ENCODE measurements around the gene PVALEF.
A peak's percentile ranks its signal among the peaks of the same experiment; 100 is the strongest.

Gene PVALEF

DNA sequence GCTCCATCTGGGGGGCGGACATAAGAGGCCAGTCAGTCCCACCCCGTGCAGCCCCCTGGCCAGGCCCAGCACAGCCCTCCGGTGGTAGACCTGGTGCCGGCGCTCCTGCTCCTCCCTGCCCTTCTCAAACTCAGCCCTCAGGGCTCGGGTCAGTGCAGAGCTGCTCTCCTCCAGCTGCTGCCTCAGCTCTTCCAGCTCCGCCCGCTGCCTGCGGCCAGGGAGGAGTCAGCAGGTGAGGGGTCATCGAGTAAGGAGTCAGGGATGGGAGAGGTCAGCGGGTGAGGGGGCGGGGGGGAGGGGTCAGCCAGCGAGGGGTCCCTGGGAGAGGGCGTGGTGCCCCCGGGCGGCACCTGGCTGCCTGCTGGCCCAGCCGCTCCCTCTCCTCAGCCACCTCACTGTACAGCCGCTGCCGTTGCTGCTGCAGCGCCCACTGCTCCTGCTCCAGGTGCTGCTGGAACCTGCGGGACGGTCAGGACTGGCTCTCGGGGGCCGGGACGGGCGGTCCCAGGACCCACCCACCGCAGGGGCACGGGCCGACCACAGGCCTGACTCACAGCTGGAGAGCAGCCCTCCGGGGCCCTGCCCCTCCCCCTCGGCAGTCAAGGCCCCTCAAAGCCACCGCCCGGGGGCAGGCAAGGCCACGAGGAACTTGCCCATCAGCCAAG is 27.2 kb downstream of the PVALEF start:
- no peak for DNase-seq (ENCODE audit: low read depth)
- no peak overlapping the region for H3K4me3 ChIP-seq (ENCODE audit: low read depth, low read length)

DNA sequence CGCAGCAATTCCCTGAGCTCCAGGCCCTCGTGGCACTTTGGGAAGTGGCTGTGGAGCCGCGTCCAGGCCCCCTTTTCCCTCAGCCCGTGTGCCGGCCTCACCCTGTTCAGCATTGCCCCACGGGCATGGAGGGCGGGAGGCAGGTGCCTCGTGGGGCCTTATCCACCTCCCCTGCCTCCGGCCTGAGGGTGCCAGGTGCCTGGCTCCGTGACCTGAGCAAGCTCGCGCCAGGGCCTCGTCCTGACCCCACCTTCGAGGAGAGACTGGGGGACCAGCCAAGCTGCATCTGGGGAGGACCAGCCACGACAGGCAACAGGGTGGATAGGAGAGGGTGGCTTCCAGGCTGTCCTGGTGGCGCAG is 27.7 kb downstream of the PVALEF start:
- no peak overlapping the region for H3K4me3 ChIP-seq (ENCODE audit: low read depth, low read length)
- DNase-seq (ENCODE audit: low read depth) = no peak

DNA sequence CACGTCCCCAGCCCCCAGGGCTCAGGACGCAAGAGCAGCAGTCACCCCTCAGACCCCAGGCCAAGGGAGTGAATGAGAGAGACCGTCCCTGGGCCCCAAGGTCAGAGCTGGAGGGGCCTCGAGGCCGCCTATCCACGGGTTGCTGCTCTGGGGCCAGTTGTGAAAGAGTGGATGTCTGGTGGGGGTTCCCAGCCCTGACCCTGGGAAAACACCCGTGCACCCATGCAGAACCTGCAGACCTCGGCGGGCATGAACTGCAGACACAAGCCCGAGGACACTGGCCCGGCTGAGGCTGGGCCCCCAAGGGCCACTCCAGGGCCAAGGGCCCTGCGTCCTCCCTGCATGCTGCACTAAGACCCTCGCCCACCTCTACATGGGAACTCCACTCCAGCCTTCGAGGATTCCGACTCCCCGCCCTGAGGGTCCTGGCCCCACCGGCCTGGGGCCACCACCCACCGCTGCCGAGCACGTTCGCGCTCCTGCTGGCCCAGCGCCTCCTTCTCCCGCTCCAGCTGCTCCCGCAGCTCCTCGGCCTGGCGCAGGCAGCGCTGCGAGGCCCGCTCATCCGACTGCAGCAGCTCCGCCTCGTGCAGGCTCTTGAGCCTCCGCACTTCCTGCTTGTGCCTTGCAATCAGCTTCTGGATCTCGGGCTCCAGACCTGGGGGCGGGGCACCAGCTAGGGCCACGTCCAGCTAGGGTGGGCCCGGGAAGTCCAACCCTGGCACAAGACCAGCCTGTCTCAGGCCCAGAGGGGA is 28.3 kb downstream of the PVALEF start:
- H3K4me3 ChIP-seq (ENCODE audit: low read depth, low read length) = no peak overlapping the region
- DNase-seq (ENCODE audit: low read depth) = no peak

DNA sequence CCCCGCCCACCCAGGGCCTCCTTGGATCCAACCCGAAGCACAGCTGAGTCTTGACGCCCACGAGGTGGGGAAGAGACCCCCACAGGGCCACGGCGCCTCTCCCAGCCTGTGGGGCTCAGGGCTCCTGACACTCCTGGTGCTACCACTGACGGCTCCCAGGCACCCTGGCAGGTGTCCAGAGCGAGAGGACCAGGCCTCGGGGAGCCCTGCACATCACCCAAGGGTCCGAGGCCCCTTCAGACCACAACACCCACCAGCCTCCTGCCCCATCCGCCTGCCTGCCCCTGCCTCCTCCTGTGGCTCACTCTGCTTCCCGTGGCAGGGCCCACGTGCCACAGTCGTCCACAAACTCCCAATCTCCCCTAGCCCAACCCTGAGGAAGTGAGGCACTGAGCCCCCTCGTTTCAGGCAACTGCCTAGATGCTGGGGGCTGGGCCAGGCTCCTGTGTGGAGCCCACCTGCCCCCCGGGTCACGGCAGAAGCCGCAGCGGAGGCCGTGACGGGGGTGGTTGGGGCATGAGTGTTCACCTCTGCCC is 29.0 kb downstream of the PVALEF start:
- no peak overlapping the region for H3K4me3 ChIP-seq (ENCODE audit: low read depth, low read length)
- no peak for DNase-seq (ENCODE audit: low read depth)

DNA sequence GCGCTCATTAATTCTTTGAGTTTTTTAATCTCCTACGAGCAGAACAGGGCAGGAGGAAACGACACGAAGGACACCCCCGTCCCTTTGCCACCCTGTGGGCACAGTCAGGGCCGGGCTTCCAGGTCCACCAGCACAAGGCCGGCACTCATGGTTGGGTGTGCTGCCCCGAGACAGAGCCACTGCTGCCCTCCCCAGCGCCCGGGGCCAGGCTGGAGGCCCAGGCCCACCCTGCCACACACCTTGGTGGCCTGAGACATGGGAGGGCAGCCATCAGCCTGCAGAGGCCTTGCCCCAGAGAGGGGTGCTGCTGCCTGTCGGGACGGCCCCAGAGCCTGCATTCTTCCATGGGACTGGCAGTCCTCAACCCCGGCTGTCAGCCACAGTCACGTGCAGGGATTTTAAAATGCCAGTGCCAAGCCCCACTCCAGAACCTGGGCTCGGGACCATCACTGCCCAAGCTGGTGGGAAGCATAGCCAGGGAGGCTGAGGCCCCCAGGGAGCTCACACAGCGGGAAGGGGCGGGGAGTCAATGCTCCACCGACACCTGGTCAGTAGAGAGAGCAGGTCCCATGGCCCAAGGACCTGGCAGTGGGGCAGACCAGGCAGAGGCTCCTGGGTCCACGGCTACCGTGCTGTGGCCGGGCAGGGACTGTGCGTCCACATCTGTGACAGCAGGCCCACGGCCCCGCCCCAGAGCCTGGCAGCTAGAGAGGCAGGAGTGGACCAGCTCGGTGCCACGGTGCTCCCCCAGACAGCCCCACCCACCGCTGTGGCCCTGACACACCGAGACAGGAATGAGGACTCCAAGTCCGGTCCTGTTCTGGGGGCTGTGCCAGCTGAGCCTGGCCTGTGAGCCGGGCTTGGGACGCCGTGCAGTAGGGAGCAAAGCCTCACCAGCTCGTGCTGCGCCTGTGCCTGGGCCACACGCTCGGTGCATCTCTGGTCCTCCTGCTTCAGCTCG is 29.9 kb downstream of the PVALEF start:
- DNase-seq (ENCODE audit: low read depth) = no peak
- H3K4me3 ChIP-seq (ENCODE audit: low read depth, low read length) = no peak overlapping the region

DNA sequence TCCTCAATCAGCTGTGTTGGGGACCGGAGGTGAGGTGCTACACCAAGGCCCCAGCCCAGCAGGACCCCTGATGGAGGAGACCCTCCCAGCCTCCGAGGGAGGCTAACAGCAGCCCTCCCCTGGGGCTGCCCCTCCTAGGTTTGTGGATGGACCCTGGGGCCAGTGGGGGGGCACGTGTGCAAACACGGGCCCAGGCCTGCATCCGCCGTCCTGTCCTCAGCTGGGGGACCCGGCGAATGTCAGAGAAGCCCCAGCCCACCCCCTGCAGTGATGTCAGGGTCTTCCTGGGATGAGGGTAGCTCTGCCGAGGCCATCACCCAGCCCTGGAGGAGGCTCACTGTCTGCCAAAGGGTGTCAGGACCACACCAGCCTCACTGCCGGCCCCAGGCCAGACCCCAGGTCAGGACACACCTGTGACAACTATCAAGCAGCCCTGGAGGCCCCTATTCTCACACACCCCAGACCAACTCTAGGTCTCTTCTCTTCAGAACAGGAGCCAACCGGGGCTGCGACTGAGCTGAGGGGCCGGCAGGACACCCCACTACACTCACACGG is 30.7 kb downstream of the PVALEF start:
- no peak overlapping the region for H3K4me3 ChIP-seq (ENCODE audit: low read depth, low read length)
- DNase-seq (ENCODE audit: low read depth) = no peak

DNA sequence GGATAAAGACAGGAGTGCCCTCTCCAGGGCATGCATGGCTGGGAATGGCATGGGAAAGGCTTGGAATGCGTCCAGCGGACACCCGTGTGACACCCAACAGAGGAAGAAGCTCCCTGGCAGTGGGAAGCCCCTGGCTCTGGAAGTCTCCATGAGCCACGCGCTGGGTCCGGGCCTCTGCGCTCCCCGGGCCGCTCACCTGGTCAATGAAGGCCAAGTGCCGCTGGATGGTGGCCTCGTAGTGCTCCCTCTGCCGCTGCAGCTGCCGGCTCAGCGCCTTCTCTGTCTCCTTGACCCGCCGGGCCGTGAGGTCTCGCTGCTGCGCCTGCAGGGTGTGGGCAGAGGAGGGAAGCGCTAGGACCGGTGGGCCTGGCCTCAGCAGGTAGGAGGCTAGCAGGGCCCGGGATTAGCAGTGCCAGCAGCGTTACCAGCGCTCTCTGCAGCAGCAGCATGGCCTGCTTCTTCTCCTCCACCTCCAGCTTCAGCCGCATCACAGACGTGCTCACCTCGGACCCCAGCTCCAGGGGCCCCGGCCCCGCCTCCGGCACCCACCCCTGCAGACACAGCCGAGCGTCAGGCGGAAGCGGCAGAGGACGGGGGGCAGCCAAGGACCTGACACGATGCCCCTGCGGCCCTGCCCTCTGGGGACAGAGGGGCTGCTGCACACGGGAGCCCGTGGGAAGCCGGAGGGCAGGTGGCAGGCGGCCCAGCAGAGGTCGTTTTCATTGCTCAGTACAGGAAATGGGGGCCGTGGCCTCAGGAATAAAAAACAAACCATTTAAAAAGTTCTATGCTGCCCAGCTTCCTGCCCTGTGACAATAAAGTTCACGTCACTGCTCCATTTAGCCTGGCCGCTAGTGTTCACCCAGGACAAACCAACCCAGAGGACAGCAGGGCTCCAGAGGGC is 31.4 kb downstream of the PVALEF start:
- H3K4me3 ChIP-seq (ENCODE audit: low read depth, low read length) = no peak overlapping the region
- no peak for DNase-seq (ENCODE audit: low read depth)

DNA sequence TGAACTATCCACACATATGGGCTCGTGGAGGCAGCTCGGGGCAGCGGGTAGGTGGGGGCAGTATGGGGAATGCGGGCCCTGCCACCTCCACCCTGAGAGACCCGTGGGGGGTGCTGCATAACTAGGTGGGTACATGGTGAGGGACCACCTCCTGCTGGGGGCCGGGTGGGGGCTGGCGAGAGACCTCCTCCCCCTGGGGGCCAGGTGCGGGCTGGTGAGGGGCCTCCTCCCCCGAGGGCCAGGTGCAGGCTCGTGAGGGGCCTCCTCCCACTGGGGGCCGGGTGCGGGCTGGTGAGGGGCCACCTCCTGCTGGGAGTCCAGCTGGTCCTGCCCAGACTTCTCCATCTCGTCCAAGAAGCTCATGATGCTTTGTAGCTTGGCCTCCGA is 32.1 kb downstream of the PVALEF start:
- no peak for DNase-seq (ENCODE audit: low read depth)
- no peak overlapping the region for H3K4me3 ChIP-seq (ENCODE audit: low read depth, low read length)

DNA sequence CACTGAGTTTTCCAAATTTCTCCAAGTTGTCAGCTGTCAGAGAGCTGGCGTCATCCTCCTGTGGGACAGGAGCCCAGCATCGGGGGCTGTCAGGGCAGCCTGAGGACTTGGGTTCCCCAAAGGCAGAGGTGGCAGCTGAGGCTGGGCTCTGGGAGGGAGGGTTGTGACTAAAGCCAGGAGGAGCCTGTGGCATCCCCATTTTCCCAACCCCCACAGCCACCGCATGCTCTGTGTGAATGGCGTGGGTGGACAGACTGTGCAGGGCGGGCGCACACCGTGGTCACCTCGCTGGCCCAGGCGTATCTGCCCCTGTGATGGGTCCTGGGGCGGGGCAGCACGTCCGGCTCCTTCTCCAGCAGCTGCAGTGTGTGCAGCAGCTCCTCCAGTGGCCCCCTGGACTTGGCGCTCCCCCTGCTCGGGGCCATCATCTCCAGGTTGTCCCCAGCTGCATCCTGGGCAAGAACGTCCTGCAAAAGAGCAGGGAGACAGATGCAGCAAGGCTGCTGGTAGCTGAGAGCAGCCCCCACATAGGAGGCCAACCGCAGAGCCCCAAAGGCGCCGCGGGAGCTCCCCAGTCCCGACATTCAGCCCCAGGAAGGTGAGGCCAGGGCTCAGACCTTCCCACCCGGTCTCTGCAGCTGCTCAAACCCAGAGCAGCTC is 32.7 kb downstream of the PVALEF start:
- DNase-seq (ENCODE audit: low read depth) = no peak
- no peak overlapping the region for H3K4me3 ChIP-seq (ENCODE audit: low read depth, low read length)

DNA sequence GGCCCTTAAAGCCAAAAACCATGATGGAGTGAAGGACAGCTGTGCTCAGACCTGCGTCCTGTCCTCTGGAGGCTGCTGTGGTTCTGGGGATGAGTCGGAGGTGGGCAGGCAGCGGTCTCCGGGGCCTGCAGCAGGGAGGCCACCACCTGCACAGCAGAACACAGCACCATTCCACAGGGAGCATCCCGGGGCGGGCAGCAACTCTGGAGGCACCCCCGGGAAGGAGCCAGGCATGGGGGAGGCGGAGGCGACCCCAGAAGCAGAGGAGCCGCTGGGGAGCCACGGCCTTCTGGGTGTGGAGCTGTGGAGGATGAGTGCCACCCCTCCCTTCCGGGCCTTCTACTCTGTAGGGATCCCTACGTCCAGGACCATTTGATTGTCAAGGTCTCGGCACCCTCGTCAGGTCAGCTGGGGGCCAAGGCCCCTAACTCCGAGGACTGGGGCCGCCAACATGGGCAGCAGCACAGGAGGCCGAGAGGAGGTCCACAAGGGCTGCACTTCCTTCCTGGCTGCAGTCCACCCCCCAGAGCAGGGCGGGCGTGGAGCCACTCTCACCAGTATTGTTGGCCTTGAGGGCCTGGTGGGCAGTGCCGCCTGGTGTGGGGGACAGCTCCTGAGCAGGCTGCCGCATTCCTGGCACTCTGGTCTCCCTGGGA is 33.6 kb downstream of the PVALEF start:
- H3K4me3 ChIP-seq (ENCODE audit: low read depth, low read length) = no peak overlapping the region
- no peak for DNase-seq (ENCODE audit: low read depth)

DNA sequence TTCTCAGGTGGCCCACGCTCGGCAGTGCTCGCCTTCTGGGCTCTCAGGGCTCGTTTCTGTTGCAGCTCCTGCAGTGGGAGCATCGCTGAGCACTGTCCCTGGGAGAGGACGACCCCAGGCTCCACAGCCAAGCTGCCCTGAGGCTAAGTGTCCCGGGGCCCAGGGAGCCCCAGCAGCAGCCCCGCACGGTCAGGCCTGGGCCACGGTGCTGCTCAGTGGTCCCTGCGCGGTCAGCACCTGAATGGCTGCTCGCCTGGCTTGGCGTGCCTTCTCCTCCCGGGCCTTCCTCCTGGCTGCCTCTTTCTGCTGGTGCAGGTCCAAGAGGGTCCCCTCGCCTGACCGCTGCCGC is 34.1 kb downstream of the PVALEF start:
- DNase-seq (ENCODE audit: low read depth) = no peak
- H3K4me3 ChIP-seq (ENCODE audit: low read depth, low read length) = no peak overlapping the region

DNA sequence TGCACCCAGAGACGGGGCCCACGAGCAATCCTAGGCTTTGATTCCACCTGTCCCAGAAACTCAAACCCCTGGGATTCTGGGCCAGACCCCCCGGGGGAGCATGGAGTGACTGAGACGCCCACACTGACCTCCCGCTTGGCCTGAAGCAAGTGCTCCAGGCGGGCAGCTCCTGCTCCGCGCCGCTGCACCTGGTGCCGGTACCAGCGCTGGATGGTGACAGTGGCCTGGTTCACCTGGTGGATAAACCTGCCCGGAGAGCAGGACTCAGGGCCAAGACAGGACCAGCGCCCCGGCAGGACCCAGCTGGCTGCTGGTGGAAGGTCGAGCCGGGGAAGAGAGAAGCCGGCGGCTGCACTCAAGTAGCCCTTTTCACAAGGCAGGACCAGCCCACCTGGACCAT is 34.9 kb downstream of the PVALEF start:
- DNase-seq (ENCODE audit: low read depth) = no peak

DNA sequence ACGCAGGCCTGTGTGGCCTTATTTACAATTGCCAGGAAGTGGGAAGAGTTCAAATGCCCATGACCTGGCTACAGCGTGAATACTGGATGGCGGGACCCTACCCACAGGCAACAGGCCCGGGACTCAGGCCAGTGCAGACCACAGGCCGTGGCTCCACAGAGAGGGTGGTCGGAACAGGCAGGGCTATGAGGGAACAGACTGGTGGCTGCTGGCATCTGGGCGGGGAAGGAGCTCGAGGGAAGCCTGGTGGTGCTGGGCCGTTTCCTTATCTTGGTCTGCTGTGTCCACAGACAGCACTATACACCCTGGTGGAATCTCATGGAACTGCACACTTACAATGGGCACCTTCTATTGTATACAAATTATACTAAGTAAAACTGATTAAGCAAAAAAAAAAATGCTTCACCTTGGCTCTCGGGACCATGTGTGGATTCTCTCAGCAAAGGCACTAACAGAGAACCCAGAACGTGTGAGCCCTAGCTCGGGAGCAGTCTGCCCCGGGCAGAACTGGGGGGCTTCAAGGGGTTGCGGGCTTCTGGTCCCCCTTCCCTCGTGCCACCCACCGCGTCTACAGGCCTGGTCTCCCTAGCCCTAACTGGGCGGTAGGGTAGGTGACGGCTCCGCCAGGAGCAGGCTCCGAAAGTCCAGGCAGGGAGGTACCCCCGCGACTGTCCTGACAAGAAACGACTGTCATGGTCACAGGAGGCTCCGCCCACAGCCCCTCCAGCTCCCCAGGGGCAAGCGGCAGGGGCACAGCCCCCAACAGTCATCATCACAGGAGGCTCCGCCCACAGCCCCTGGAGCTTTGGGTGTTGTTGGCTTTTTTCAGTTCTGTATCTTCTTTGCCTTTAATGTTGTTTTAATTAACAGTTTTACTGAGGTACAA is 35.6 kb downstream of the PVALEF start:
- DNase-seq (ENCODE audit: low read depth) = peak; percentile 19
- H3K4me3 ChIP-seq (ENCODE audit: low read depth, low read length) = no peak overlapping the region

More for the DNA sequence above, 34.9 kb downstream of the PVALEF start:
- no peak overlapping the region for H3K4me3 ChIP-seq (ENCODE audit: low read depth, low read length)

DNA sequence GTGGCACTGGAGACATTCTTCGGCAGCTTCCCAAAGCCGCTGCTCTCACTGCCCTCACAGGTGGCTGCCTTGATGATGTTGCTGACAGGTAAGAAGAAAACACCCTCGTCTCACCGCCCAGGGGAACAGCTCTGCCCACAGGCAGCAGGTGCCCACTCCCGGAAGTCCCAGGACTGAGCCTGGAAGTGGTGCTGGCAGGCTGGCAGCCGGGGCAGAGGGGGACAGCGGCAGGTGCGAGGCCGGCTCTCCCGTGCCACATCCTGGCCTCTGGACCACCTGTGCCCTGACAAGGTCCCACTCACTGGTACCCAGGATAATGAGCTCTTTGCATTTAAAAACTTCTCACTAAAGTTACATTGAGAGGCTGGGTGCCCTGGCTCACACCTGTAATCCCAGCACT is 37.0 kb downstream of the PVALEF start:
- H3K4me3 ChIP-seq (ENCODE audit: low read depth, low read length) = no peak overlapping the region
- no peak for DNase-seq (ENCODE audit: low read depth)

DNA sequence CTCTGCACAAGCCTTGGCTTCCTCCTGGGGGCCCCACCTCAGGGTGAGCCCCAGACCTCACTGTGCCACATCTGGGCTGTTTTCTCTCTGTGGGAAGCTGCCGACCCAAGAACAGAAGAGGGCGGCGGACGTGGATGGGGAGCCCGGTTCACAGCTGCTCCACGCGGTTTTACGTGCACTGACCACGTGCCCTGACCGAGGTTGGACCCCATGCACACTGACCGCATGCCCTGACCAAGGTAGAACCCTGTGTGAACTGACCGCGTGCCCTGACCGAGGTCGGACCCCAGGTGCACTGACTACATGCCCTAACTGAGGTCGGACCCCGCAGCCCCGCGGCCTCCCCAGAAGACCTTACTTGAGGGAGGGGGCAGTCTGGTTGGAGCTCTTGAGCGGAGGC is 37.8 kb downstream of the PVALEF start:
- DNase-seq (ENCODE audit: low read depth) = no peak
- no peak overlapping the region for H3K4me3 ChIP-seq (ENCODE audit: low read depth, low read length)

DNA sequence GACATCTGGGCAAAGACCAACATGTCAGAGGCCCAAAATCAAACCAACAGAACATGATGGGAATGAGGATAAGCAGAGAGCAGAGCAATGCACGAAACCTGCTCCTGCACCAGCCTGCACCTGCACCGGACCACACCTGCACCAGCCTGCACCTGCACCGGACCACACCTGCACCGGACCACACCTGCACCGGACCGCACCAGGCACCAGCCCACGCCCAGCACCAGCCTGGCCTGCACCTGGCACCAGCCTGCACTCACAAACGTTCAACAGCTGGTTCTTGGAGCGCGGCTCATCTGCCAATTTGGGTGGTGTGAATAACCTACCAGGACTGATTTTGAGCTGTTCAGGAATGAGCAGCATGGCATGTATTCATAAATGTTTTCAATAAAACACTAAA is 39.3 kb downstream of the PVALEF start:
- no peak overlapping the region for H3K4me3 ChIP-seq (ENCODE audit: low read depth, low read length)

DNA sequence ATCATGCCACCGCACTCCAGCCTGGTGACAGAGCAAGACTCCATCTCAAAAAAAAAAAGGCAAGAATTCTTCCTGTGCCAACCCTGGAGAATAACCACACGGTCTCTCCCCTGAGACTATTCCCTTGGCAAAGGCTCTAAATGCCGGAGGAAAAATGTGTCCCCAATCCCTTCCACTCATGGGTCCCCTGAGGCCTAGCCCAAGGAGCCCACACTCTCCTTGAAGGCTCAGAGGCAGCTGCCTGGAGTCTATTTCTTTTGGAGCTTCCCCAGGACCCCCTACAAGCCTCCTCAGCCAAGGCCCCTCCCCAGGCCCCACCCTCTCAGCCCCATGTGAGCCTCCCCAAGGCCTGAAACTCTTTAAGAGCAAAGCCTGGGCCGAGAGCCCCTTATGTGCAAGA is 40.9 kb downstream of the PVALEF start:
- DNase-seq (ENCODE audit: low read depth) = no peak
- H3K4me3 ChIP-seq (ENCODE audit: low read depth, low read length) = no peak overlapping the region

More for the DNA sequence above, 39.3 kb downstream of the PVALEF start:
- DNase-seq (ENCODE audit: low read depth) = no peak
